ENCODE results near the gene ANOS1. TPM values are rescaled to one million over a fixed set of nuclear protein-coding genes. Genes with fewer than 3 reads are reported as not detected.

Gene ANOS1
- total and polyA plus RNA-seq, 2 donors (not counting 3 experiments of a cell fraction or from before 2014, with no cell fraction given) = 0.55 to 0.87 TPM

- no peaks in the 10 kb centered on the region for H3K9me3 ChIP-seq (replicated peaks; ENCODE audit: control insufficient read depth, insufficient read depth, low read length)
- no peaks in the 10 kb centered on the region for H3K36me3 ChIP-seq (ENCODE audit: control insufficient read depth in 2 of 2, extremely low read depth in 1 of 2, insufficient read depth in 2 of 2, low read length in 2 of 2)
- no peak overlapping the region for H3K4me3 ChIP-seq (replicated peaks in 1 of 3; ENCODE audit: insufficient read depth in 1 of 3, low read depth in 1 of 3, low read length in 3 of 3)
- no peaks in the 10 kb centered on the region for H3K79me2 ChIP-seq (ENCODE audit: control insufficient read depth, insufficient read depth, low read length)
- BruUV-seq (replicated peaks) = no TSS peak
- POLR2A ChIA-PET = no interaction called here
- no peaks in the 10 kb centered on the region for H3K27me3 ChIP-seq (ENCODE audit: control insufficient read depth in 2 of 2, insufficient read depth in 2 of 2, low read length in 2 of 2)
- intact Hi-C loops (cut with micrococcal nuclease) (loop anchor here (1.0 to 10.0 kb wide), 4 partner anchors 374 to 742 kb away; no protein-coding TSS in a partner anchor), dilution Hi-C loops (cut with MboI; ENCODE audit: extremely low pct_ligation_motif_present, low sequenced_read_pairs) (no loop called here)
- DNase-seq (ENCODE audit: low read depth, low spot score) (peak; percentile 33), FAIRE-seq (peak; percentile 77)
- no peaks in the 10 kb centered on the region for H4K20me1 ChIP-seq (replicated peaks; ENCODE audit: control insufficient read depth, extremely low read depth, insufficient read depth, low read length)
- no peaks in the 10 kb centered on the region for H3K9me1 ChIP-seq (replicated peaks; ENCODE audit: control insufficient read depth, extremely low read depth, insufficient read depth, low read length)
- H3K4me2 ChIP-seq (ENCODE audit: insufficient read depth, low read length) = no peak overlapping the region
- no peak overlapping the region for H2AFZ ChIP-seq (ENCODE audit: low read depth, low read length)
- peak; percentile 36 to 46 for TF ChIP-seq CTCF (IDR thresholded peaks at IDR 0.05; ENCODE audit: extremely low read depth in 1 of 2, insufficient read depth in 1 of 2, low read depth in 1 of 2, low read length in 2 of 2)
- TF ChIP-seq JUN (IDR thresholded peaks at IDR 0.05; ENCODE audit: borderline replicate concordance, insufficient read depth, insufficient read length, low read depth) = no peak
- H3K9ac ChIP-seq (replicated peaks; ENCODE audit: extremely low read depth, insufficient read depth, low read length) = no peak overlapping the region
- no peaks in the 10 kb centered on the region for H3K4me1 ChIP-seq (ENCODE audit: control insufficient read depth, extremely low read depth, insufficient read depth, low read length)
- CTCF ChIA-PET = interaction anchor here (0.6 to 1.6 kb wide), 14 partner anchors 10 to 813 kb away, joined by 3 to 16 read pairs (median 4); no protein-coding TSS in a partner anchor
- no peak overlapping the region for H3K27ac ChIP-seq (ENCODE audit: insufficient read depth, low read depth, low read length)
Measured at GRCh38 chrX:8738588-8739189, 6.8 kb upstream of the ANOS1 start.

GRCh38 chrX:8737883-8738282 is 5.9 kb upstream of the ANOS1 start:
- Histone ChIP-seq H3K4me1 (ENCODE audit: control insufficient read depth, extremely low read depth, insufficient read depth, low read length) (no peaks in the 10 kb centered on the region), H3K36me3 (ENCODE audit: control insufficient read depth in 2 of 2, extremely low read depth in 1 of 2, insufficient read depth in 2 of 2, low read length in 2 of 2) (no peaks in the 10 kb centered on the region), H3K9me1 (replicated peaks; ENCODE audit: control insufficient read depth, extremely low read depth, insufficient read depth, low read length) (no peaks in the 10 kb centered on the region), H3K79me2 (ENCODE audit: control insufficient read depth, insufficient read depth, low read length) (no peaks in the 10 kb centered on the region), H2AFZ (ENCODE audit: low read depth, low read length) (no peak overlapping the region), H3K9me3 (replicated peaks; ENCODE audit: control insufficient read depth, insufficient read depth, low read length) (no peaks in the 10 kb centered on the region), H4K20me1 (replicated peaks; ENCODE audit: control insufficient read depth, extremely low read depth, insufficient read depth, low read length) (no peaks in the 10 kb centered on the region), H3K27me3 (ENCODE audit: control insufficient read depth in 2 of 2, insufficient read depth in 2 of 2, low read length in 2 of 2) (no peaks in the 10 kb centered on the region), H3K4me3 (replicated peaks in 1 of 3; ENCODE audit: insufficient read depth in 1 of 3, low read depth in 1 of 3, low read length in 3 of 3) (no peak overlapping the region), H3K9ac (replicated peaks; ENCODE audit: extremely low read depth, insufficient read depth, low read length) (no peak overlapping the region), H3K4me2 (ENCODE audit: insufficient read depth, low read length) (no peak overlapping the region), H3K27ac (ENCODE audit: insufficient read depth, low read depth, low read length) (no peak overlapping the region)
- CTCF ChIA-PET = interaction anchor here (0.7 to 1.6 kb wide), 13 partner anchors 9 to 813 kb away, joined by 3 to 16 read pairs (median 4); no protein-coding TSS in a partner anchor
- FAIRE-seq (no peak), DNase-seq (ENCODE audit: low read depth, low spot score) (no peak)
- no TSS peak for BruUV-seq (replicated peaks)
- intact Hi-C loops (cut with micrococcal nuclease) = loop anchor here (1.0 to 10.0 kb wide), 4 partner anchors 374 to 742 kb away; no protein-coding TSS in a partner anchor
- POLR2A ChIA-PET = no interaction called here
- dilution Hi-C loops (cut with MboI; ENCODE audit: extremely low pct_ligation_motif_present, low sequenced_read_pairs) = no loop called here
- no peak for TF ChIP-seq MYC (IDR thresholded peaks at IDR 0.05; ENCODE audit: low read depth, low read length)
- TF ChIP-seq EZH2 (IDR thresholded peaks at IDR 0.05; ENCODE audit: borderline replicate concordance, low read depth, low read length, severe bottlenecking) = no peak
- TF ChIP-seq POLR2A (IDR thresholded peaks at IDR 0.05; ENCODE audit: low read depth, low read length) = no peak
- TF ChIP-seq FOS (IDR thresholded peaks at IDR 0.05; ENCODE audit: borderline replicate concordance, insufficient read depth, low read length) = no peak
- TF ChIP-seq MAX (IDR thresholded peaks at IDR 0.05; ENCODE audit: insufficient read depth, insufficient read length) = no peak
- no peak for TF ChIP-seq GATA2 (IDR thresholded peaks at IDR 0.05; ENCODE audit: insufficient read depth, insufficient read length, low read depth, low read length)
- TF ChIP-seq POLR2AphosphoS5 (IDR thresholded peaks at IDR 0.05; ENCODE audit: insufficient read depth, low read depth, low read length) = no peak
- TF ChIP-seq JUN (IDR thresholded peaks at IDR 0.05; ENCODE audit: borderline replicate concordance, insufficient read depth, insufficient read length, low read depth) = no peak
- no peak for TF ChIP-seq CTCF (IDR thresholded peaks at IDR 0.05; ENCODE audit: extremely low read depth in 1 of 2, insufficient read depth in 1 of 2, low read depth in 1 of 2, low read length in 2 of 2)

Data from endothelial cell of umbilical vein (primary cell).